GM12801 (cell line): ENCODE measurements around the gene SLC9A3.

Source experiments
- CTCF ChIP-seq: IDR thresholded peaks from one replicate; pipeline ENCODE4 v1.5.1; 2011; ENCODE audit warnings: control low read depth; ENCODE audit not compliant: insufficient read length; ENCODE audit errors: extremely low read depth

SLC9A3 gene

DNA sequence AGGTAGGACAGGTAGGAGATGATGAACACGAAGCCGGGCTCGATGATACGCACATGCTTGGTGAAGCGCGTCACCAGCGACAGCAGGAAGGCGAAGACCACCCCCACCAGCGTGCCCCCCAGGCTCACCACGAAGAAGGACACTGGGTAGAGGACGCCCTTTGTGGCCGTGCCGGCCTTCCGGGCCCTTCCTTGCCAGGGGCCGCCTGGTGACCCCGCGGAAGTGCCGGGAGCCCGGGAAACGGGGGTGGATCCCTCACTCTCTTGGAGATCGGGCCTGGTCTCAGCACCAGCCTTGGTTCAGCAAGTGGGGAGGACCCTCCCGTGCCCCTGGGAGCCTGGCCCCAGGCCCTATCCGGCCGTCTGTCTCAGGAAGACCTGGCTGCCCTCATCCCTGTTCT, 39.7 kb downstream of the SLC9A3 start:
- TF ChIP-seq CTCF = no peak

DNA sequence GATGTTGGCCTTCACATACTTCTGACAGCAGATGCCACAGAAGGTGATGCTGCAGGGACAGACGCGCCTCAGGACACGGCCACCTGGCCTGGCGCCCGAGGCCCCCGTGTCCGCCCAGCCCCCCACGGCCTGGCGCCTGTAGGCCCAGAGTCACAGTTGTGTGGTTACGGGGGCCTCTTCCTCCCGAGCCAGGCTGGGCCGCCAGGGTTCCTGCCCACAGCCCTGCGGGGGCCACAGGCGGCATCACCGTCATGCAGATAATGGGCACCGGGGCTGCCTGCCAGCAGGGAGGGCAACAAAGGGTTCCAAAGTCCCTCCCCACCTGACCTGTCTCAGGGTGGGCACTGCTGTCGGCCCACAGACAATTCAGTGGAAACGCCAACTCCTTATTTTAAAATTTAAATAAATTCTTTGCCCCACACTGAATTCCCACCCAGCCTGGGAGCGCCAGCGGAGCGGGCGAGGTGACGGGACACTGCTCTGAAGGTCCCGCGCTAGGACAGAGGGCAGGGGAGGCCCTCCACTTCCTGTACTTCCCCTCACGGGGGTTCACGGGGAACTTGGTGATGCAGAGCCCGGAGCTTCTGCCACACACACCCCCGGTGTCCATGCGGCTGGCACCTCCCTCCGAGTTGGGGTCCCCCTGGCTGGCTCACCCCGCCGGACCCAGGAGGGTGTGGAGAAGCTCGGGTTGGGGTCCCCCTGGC, 40.7 kb downstream of the SLC9A3 start:
- TF ChIP-seq CTCF = no peak

GRCh38 chr5:483011-483410, 41.2 kb downstream of the SLC9A3 start:
- TF ChIP-seq CTCF = no peak

GRCh38 chr5:482506-482905, 41.7 kb downstream of the SLC9A3 start:
- TF ChIP-seq CTCF = no peak

DNA sequence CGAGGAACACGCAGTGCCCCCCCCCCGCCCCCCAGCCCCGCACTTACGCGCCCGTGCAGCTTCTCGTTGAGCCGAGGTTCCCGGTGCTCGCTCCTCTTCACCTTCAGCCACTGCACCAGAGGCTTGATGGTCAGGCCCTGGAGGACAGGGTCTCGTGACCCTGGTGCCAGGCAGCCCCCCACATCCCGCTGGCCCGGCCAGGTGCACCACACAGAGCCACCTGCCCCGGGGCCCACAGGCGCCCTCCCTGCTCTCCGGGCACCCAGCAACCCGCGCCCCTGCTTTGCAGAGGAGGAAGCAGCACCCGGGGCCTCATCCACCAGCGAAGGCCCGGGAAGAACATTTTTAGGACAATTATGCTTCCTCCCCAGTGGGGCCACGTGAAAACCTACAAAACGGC, 42.2 kb downstream of the SLC9A3 start:
- TF ChIP-seq CTCF = no peak

DNA sequence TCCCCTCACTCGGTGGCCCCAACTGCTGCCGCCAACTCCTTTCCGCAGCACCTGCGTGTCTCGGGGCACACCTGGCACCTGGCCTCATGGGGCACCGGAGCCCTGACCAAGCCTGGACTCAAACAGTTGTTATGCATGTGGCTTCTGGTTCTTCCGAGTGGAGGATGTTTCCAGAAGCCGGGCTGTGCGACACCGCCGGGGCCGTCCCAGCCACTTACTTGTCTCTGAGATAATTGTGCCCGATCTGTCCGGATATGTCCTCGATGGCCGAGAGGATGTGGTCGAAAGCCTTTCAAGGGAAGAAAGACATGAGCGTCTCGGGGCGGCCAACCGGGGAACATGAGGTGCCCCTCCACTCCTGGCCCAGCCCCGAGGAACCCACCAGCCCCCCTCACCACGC, 42.9 kb downstream of the SLC9A3 start:
- no peak for TF ChIP-seq CTCF

DNA sequence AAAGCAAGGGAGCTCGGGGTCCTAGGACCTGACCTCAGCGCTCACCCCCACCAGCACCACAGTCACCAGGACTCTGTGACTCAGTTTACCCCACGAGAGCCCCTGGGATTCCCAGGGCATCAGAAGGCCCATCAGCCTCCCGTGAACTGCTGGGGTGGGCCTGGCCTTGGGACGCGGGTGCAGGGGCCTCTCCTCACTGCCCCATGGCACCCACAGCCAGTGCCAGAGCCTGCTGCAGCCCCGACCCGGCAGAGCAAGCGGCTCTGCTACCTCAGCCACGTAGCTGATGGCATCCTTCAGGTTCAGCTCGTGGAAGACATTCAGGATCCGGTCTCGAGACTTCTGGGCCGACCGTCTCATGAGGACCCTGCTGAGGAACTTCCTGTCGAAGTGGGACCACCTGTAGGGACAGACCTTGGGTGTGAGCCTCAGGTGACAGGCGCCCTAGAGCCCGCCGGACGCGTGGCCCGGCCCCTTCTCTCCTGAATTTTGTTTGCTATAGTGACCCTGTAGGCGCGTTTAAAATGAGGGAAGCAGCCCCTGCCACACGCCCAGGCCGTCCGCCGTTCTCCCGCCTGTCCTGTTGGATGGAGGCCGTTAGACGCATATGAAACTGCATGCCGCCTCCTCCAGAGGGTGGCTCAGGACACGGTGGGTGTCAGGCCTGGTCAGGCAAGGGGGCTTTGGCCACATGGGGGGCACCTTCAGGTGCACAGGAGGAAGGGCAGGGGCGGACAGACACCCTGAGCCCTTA, 44.5 kb downstream of the SLC9A3 start:
- no peak for TF ChIP-seq CTCF
